Thymus (tissue), 11 donors: Measurements from ENCODE around the gene CISD3. TPM values are rescaled to one million over a fixed set of nuclear protein-coding genes. Genes with fewer than 3 reads are reported as not detected.

Source experiments
- DNase-seq, 9 donors: peaks; one replicate each; pipeline ENCODE4 v3.0.0-alpha.2; 2013; ENCODE audit warnings: low spot score in 9 of 9, low read depth in 6 of 9, missing footprints in 1 of 9
- H3K27ac ChIP-seq, 2 donors: one replicate each; pipeline ENCODE4 v1.5.1; 2013; ENCODE audit warnings: control low read depth in 1 of 2, low read depth in 1 of 2, low read length in 1 of 2, mild to moderate bottlenecking in 1 of 2, moderate library complexity in 1 of 2
- H3K27me3 ChIP-seq, 2 donors: one replicate each; pipeline ENCODE4 v1.5.1; 2013; ENCODE audit warnings: low read length in 1 of 2; ENCODE audit not compliant: control insufficient read depth in 2 of 2, insufficient read depth in 1 of 2
- H3K36me3 ChIP-seq, 2 donors: one replicate each; pipeline ENCODE4 v1.5.1; 2013; ENCODE audit warnings: low read length in 1 of 2, mild to moderate bottlenecking in 1 of 2, moderate library complexity in 1 of 2; ENCODE audit not compliant: control insufficient read depth in 2 of 2, insufficient read depth in 2 of 2
- H3K4me1 ChIP-seq, 2 donors: one replicate each; pipeline ENCODE4 v1.5.1; 2013; ENCODE audit warnings: low read length in 2 of 2; ENCODE audit not compliant: control insufficient read depth in 2 of 2, insufficient read depth in 2 of 2
- H3K4me3 ChIP-seq, 2 donors: one replicate each; pipeline ENCODE4 v1.5.1; 2013; ENCODE audit warnings: low read length in 2 of 2, control low read depth in 1 of 2, mild to moderate bottlenecking in 1 of 2
- H3K9me3 ChIP-seq, 2 donors: one replicate each; pipeline ENCODE4 v1.5.1; 2013; ENCODE audit warnings: low read length in 1 of 2, mild to moderate bottlenecking in 1 of 2; ENCODE audit not compliant: control insufficient read depth in 2 of 2, insufficient read depth in 1 of 2
- WGBS: extraction: QIAGEN DNeasy Blood & Tissue Kit; methylation state at CpG from one replicate; pipeline ENCODE4 v1.1.7; 2013; 5-methylcytosine and 5-hydroxymethylcytosine counted together
- polyA plus RNA-seq: library from polyadenylated mRNA; stranded (reverse); fragments of 200-250 nt; gene quantifications from one replicate; pipeline ENCODE4 v1.2.3, GENCODE V29; 2013
- total RNA-seq: library from RNA; stranded (reverse); fragments of 120-200 nt; gene quantifications from one replicate; pipeline ENCODE4 v1.2.4, GENCODE V29; 2013
- donor health status: healthy.

Gene CISD3
- total and polyA plus RNA-seq, 2 donors = 10.3 to 22.5 TPM

DNA sequence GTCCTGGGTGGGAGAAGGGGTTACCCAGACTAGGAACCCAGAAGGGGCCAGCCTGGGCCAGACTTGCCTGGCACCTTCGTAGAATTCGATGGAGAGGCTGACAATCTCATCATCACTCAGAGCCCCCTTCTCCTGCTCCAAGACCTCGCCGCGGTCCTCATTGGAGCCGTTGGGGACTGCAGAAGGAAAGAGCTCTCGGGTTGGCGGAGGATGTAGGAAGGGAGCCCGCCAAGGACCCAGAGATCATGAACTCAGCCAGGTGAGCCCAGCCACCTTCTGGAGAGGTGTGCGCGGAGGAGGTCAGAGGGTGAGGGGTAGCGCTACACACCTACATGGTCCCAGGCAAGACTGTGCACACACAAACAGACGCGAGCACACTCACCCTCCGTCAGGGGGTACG lies 8.5 kb downstream of the CISD3 start:
- no peak overlapping the region for H3K4me3 ChIP-seq
- H3K27me3 ChIP-seq = peaks cover 4 to 19% of the 10 kb centered on the region in 2 donors
- no peak overlapping the region for H3K27ac ChIP-seq
- no peak for DNase-seq
- H3K4me1 ChIP-seq = peaks cover 0 to 40% of the 10 kb centered on the region in 2 donors
- H3K36me3 ChIP-seq = no peaks in the 10 kb centered on the region
- peaks cover 0 to 4% of the 10 kb centered on the region in 2 donors for H3K9me3 ChIP-seq
- 98% methylated on average over 16 of the region's 16 CpGs for WGBS

DNA sequence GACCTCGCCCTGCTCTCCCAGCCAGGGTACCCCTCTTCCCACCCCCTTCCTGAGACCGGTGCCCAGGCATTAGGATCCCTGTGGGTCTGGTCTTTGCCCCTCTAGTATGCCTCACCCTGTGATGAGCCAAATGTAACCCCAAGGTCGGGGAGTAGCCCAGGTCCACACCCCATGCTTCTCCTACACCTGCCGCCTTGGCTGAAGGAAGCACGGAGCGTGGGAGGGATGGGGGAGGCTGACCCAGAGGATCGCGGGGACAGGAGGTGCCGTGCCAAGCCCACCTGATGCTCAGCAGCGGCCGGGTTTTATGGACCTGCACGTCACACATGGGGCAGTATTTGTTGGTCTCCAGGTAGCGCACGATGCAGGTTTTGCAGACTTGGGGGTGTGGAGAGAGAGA lies 9.2 kb downstream of the CISD3 start:
- peaks cover 4 to 19% of the 10 kb centered on the region in 2 donors for H3K27me3 ChIP-seq
- no peaks in the 10 kb centered on the region for H3K36me3 ChIP-seq
- H3K4me3 ChIP-seq = no peak overlapping the region
- H3K9me3 ChIP-seq = peaks cover 0 to 4% of the 10 kb centered on the region in 2 donors
- no peak overlapping the region for H3K27ac ChIP-seq
- peaks cover 0 to 38% of the 10 kb centered on the region in 2 donors for H3K4me1 ChIP-seq
- DNase-seq = no peak
- 92% methylated on average over 14 of the region's 14 CpGs for WGBS

DNA sequence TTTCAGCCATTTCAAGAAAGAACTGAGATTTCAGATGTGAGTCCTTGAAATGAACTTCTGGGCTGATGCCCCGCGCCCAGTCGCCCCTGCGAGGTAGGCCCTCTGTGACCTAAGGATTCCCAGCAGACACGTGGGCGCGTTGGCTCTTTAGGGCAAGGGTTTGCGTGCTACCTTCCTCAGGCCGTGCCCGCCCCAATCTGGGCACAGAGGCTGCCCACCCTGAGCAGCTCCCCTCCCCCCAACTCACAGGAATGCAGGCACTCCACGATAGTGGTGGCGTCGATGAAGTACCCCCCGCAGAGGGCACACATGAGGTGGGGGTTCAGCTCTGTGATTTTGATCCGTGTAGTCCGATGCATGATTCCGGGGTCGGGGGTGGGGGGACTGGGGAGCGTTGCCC lies 9.9 kb downstream of the CISD3 start:
- WGBS = 97% methylated on average over 19 of the region's 19 CpGs
- no peaks in the 10 kb centered on the region for H3K36me3 ChIP-seq
- DNase-seq = no peak
- H3K4me3 ChIP-seq = no peak overlapping the region
- H3K9me3 ChIP-seq = peaks cover 0 to 4% of the 10 kb centered on the region in 2 donors
- no peak overlapping the region for H3K27ac ChIP-seq
- peaks cover 4 to 19% of the 10 kb centered on the region in 2 donors for H3K27me3 ChIP-seq
- H3K4me1 ChIP-seq = peaks cover 0 to 34% of the 10 kb centered on the region in 2 donors

DNA sequence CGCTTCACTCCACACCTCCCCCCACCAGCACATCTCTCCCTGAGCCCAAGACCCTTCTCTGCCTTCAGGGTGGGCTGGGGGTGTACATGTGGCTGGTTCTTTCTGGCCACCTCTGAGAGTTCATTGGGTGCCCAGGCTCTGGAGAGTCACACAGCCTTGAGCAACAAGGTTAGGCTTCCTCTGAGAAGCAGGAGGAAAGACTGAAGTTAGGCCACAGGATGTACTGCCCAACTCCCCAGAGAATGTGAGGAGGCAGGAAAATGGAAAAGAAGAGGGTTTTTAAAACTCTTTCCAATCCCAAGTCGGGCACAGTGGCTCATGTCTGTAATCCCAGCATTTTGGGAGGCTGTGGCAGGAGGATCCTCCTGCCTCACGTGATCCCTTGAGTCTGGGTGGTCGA lies 10.7 kb downstream of the CISD3 start:
- no peaks in the 10 kb centered on the region for H3K9me3 ChIP-seq

DNA sequence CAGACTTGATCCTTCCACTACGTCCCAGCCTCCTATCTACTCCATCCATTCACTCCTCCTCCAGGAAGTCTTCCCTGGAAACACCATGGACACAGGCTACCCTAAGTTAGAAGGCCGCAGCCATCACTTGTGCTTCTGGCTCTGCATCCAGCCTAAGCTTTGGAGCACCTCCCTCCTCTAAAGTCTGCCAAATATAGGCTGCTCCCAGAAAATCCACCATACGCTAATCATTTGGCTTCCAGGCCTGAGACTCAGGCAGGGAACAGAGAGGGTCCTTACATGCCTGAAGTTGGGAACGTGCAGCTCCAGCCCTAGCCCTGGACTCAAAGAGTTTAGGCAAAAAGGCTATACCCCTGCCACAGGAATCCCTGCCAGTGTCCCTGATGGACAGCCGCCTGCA lies 11.3 kb downstream of the CISD3 start:
- Histone ChIP-seq H3K27ac (no peak overlapping the region), H3K36me3 (no peaks in the 10 kb centered on the region), H3K9me3 (no peaks in the 10 kb centered on the region), H3K27me3 (peaks cover 6 to 26% of the 10 kb centered on the region in 2 donors), H3K4me3 (no peak overlapping the region), H3K4me1 (peaks cover 6 to 43% of the 10 kb centered on the region in 2 donors)
- 96% methylated on average over 5 of the region's 5 CpGs for WGBS
- no peak for DNase-seq

More for the DNA sequence above, 10.7 kb downstream of the CISD3 start:
- H3K36me3 ChIP-seq = no peaks in the 10 kb centered on the region
- no peak for DNase-seq
- no peak overlapping the region for H3K4me3 ChIP-seq
- WGBS = 95% methylated on average over 4 of the region's 4 CpGs
- peaks cover under 1 to 36% of the 10 kb centered on the region in 2 donors for H3K4me1 ChIP-seq
- H3K27ac ChIP-seq = no peak overlapping the region
- peaks cover 4 to 22% of the 10 kb centered on the region in 2 donors for H3K27me3 ChIP-seq

DNA sequence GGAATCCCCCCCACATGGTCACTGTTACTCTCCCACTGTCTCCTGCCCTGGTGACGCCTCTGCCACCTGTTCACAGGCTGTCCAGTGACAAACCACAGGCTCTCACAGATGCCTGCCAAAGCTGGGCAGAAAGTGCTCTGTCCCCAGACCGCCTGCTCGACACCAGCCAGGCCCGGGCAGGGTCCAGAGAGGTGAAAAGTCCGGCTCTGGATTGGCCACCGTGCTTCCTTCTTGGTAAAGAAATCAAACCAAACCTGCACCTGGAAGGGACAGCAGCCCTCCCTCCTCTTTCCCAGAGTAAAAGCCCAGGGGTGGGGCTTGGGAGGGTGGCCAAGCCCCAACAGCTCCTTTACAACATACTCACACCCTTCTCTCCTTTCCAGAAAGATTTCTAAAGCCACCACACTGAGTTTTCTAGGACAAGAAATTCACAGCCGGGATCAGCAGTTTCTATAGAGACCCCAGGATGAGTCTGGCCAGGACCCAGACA lies 11.8 kb downstream of the CISD3 start:
- peaks cover 12 to 31% of the 10 kb centered on the region in 2 donors for H3K27me3 ChIP-seq
- WGBS = 88% methylated on average over 7 of the region's 7 CpGs
- no peak overlapping the region for H3K4me3 ChIP-seq
- peaks cover 6 to 48% of the 10 kb centered on the region in 2 donors for H3K4me1 ChIP-seq
- no peaks in the 10 kb centered on the region for H3K9me3 ChIP-seq
- peak overlapping the region; percentile 75 to 84 for H3K27ac ChIP-seq
- H3K36me3 ChIP-seq = no peaks in the 10 kb centered on the region
- DNase-seq = peak in 1 of 9 donors; percentile 13

DNA sequence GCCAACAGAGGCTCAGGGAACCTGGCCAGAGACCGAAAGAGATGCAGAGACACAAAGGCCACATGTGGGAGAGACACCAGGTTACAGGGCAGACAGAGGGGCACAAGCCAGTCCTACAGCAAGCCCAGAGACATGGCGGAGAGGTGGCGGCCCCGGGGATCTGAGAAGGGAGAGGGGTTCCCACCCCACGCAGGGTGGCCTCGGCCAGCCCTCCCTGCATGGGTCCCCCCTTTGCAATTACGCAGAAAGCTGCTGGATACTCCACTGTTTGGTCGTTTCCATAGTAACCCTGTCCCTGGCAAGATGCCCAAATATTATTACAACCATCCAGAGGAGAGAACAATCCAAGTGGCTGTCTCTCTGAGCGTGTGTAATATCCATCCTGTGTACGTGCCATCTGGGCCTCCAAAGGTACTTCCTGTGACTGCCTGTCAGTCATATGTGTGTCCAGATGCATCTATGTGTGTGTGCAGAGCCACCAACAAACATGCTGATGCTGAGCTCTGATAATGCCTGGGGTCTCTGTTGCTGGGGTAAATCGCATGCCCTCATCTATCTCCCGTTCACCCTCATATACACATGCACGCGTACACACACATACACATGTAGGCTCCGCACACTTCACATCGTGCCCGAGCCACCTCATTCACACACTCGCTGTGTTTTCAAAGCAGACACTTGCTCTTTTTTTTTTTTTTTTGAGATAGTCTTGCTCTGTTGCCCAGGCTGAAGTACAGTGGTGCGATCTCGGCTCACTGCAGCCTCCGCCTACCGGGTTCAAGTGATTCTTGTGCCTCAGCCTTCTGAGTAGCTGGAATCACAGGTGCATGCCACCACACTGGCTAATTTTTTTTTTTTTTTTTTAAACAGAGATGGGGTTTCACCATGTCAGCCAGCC lies 12.5 kb downstream of the CISD3 start:
- Histone ChIP-seq H3K27me3 (peaks cover 17 to 38% of the 10 kb centered on the region in 2 donors), H3K36me3 (no peaks in the 10 kb centered on the region), H3K4me1 (peaks cover 6 to 54% of the 10 kb centered on the region in 2 donors), H3K27ac (peak overlapping the region; percentile 75 to 84), H3K4me3 (no peak overlapping the region), H3K9me3 (no peaks in the 10 kb centered on the region)
- peak in 3 of 9 donors; percentile 38 to 70 (median 52) for DNase-seq
- WGBS = 86% methylated on average over 22 of the region's 22 CpGs

DNA sequence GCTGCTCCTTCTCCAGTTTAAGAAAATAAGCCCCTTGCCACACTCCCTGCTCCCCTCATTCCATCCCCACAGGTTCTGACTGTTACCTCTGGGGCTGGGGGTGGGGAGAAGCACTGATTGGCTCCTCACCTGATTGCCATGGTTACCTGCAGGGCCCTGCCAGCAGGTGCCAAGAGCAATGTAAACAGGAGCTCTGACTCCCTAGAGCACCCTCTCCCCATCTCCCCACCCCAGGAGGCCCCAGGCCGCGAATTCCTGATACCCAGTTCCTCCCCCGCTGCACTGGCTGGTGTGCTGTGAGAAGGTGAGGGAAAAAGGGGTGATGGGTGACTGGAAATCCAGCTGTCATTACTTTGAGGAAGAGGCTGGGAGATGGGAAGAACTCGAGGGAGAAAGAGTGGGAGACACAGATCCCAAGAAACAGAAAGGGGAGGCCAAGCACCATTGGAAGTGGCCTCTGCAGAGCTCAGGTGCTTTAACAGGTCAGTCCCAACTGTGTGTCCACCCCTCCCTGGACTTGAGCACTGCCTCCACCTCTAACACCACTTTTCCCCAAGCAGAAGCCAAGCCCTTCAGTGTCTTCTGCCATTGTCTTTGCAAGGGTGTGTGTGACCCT lies 13.5 kb downstream of the CISD3 start:
- DNase-seq = no peak
- no peaks in the 10 kb centered on the region for H3K36me3 ChIP-seq
- H3K4me1 ChIP-seq = peaks cover 10 to 62% of the 10 kb centered on the region in 2 donors
- H3K4me3 ChIP-seq = no peak overlapping the region
- 95% methylated on average over 4 of the region's 4 CpGs for WGBS
- peak overlapping the region in 1 of 2 donors; percentile 1 for H3K27ac ChIP-seq
- peaks cover 20 to 43% of the 10 kb centered on the region in 2 donors for H3K27me3 ChIP-seq
- H3K9me3 ChIP-seq = peaks cover 0 to 4% of the 10 kb centered on the region in 2 donors

DNA sequence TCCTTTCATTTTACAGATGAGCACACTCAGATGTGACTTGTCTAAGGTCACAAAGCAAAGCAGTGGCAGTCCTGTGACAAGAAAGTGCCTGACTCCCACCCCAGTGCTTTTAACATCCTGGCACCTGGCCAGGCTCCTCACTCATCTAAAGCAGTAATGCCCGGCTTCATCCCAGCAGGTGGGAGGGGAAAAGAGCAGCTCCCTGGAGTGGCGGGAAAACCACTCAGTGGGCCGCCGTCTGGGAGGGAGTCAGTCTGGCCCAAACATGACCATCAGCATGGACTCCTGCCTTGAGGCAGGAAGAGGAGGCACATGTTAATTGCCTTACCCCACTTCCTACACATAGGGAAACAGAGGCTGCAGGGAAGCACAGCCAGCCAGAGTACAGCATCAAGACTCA lies 15.4 kb downstream of the CISD3 start:
- peaks cover 0 to 13% of the 10 kb centered on the region in 2 donors for H3K9me3 ChIP-seq
- no peak overlapping the region for H3K4me3 ChIP-seq
- peak in 1 of 9 donors; percentile 46 for DNase-seq
- WGBS = 75% methylated on average over 4 of the region's 4 CpGs
- H3K27me3 ChIP-seq = peaks cover 37 to 50% of the 10 kb centered on the region in 2 donors
- H3K36me3 ChIP-seq = no peaks in the 10 kb centered on the region
- H3K27ac ChIP-seq = no peak overlapping the region
- H3K4me1 ChIP-seq = peaks cover 20 to 80% of the 10 kb centered on the region in 2 donors
